IMR-90 (cell line): ENCODE results near the gene CTSF. TPM values are rescaled to one million over a fixed set of nuclear protein-coding genes. Genes with fewer than 3 reads are reported as not detected.

ENCODE experiments used
- ATAC-seq: fragments of 200-7000 bp; cut with Tn5 transposase; 2 replicates; pipeline ENCODE4 v1.9.1; 2020; ENCODE audit warnings: low read depth, mild to moderate bottlenecking, moderate library complexity
- BruUV-seq: library from RNA; stranded (reverse); fragments of 400-500 nt; replicated peaks from 2 replicates; lab custom pipeline; 2021; lab: Mats Ljungman, UMichigan
- CTCF ChIA-PET: fragments of 300-600 bp; formaldehyde crosslinking; extraction: SDS; loops from one replicate; lab custom pipeline; 2021; ENCODE audit warnings: antibody characterized with exemption; lab: Yijun Ruan, JAX
- POLR2A ChIA-PET: fragments of 300-600 bp; sonication (Branson Sonifier 250); formaldehyde crosslinking; loops from one replicate; lab custom pipeline; 2022; ENCODE audit warnings: antibody characterized with exemption; ENCODE audit not compliant: unreplicated experiment; lab: Charles Lee
- DNase-seq: peaks from one replicate; pipeline ENCODE4 v3.0.0; 2013
- H2AFZ ChIP-seq: replicated peaks from 2 replicates; pipeline ENCODE3; 2013; ENCODE audit warnings: low read length, mild to moderate bottlenecking; ENCODE audit not compliant: poor library complexity
- H2AK5ac ChIP-seq: 2 replicates; pipeline ENCODE4 v1.6.1; 2013; ENCODE audit warnings: low read depth, low read length, inconsistent platforms
- H2AK9ac ChIP-seq: replicated peaks from 2 replicates; pipeline ENCODE3; 2013; ENCODE audit warnings: mild to moderate bottlenecking, low read depth, low read length, moderate library complexity; ENCODE audit not compliant: poor library complexity
- H2BK120ac ChIP-seq: 2 replicates; pipeline ENCODE4 v1.6.1; 2013; ENCODE audit warnings: low read depth, low read length, inconsistent platforms
- H2BK15ac ChIP-seq: 3 replicates; pipeline ENCODE4 v1.6.1; 2013; ENCODE audit warnings: low read depth, low read length, inconsistent platforms
- H2BK20ac ChIP-seq: 2 replicates; pipeline ENCODE4 v1.6.1; 2013; ENCODE audit warnings: low read depth, mild to moderate bottlenecking, inconsistent platforms, low read length, moderate library complexity
- H2BK5ac ChIP-seq: 2 replicates; pipeline ENCODE4 v1.6.1; 2013; ENCODE audit warnings: mild to moderate bottlenecking, low read depth, low read length, inconsistent platforms; ENCODE audit not compliant: poor library complexity, severe bottlenecking
- H3K14ac ChIP-seq: replicated peaks from 2 replicates; pipeline ENCODE4 v1.6.1; 2013; ENCODE audit warnings: low read depth, low read length, inconsistent platforms
- H3K18ac ChIP-seq: 2 replicates; pipeline ENCODE4 v1.6.1; 2013; ENCODE audit warnings: low read depth, low read length, control low read depth
- H3K23ac ChIP-seq: 2 replicates; pipeline ENCODE4 v1.6.1; 2013; ENCODE audit warnings: low read depth, low read length, inconsistent platforms
- H3K27ac ChIP-seq: 2 replicates; pipeline ENCODE4 v1.5.1; 2013; ENCODE audit warnings: mild to moderate bottlenecking, control low read depth, low read length; ENCODE audit not compliant: insufficient read depth
- H3K27me3 ChIP-seq: 2 replicates; pipeline ENCODE4 v1.6.1; 2013; ENCODE audit warnings: low read length; ENCODE audit not compliant: control insufficient read depth, insufficient read depth
- H3K36me3 ChIP-seq: 2 replicates; pipeline ENCODE4 v1.6.1; 2013; ENCODE audit warnings: low read length, mixed read lengths; ENCODE audit not compliant: control insufficient read depth, insufficient read depth
- H3K4ac ChIP-seq: 2 replicates; pipeline ENCODE4 v1.6.1; 2013; ENCODE audit warnings: low read depth, low read length, inconsistent platforms
- H3K4me1 ChIP-seq: 2 replicates; pipeline ENCODE4 v1.6.1; 2013; ENCODE audit warnings: low read length, mixed read lengths; ENCODE audit not compliant: control insufficient read depth, insufficient read depth
- H3K4me2 ChIP-seq: 2 replicates; pipeline ENCODE4 v1.6.1; 2013; ENCODE audit warnings: low read depth, mild to moderate bottlenecking, control low read depth, low read length, moderate library complexity
- H3K4me3 ChIP-seq: 2 replicates; pipeline ENCODE4 v1.5.1; 2013; ENCODE audit warnings: low read depth, mild to moderate bottlenecking, control low read depth, low read length, moderate library complexity; ENCODE audit not compliant: insufficient read depth
- H3K56ac ChIP-seq: 2 replicates; pipeline ENCODE4 v1.6.1; 2013; ENCODE audit warnings: low read length, inconsistent platforms; ENCODE audit not compliant: insufficient read depth; ENCODE audit errors: extremely low read depth
- H3K79me1 ChIP-seq, 2 experiments: 2 replicates each; pipeline ENCODE4 v1.6.1; 2013; ENCODE audit warnings: low read length in 2 of 2, inconsistent platforms in 1 of 2, low read depth in 1 of 2
- H3K9ac ChIP-seq: 2 replicates; pipeline ENCODE4 v1.6.1; 2013; ENCODE audit warnings: low read depth, low read length, control low read depth
- H3K9me1 ChIP-seq: 2 replicates; pipeline ENCODE4 v1.6.1; 2013; ENCODE audit warnings: low read length, inconsistent platforms; ENCODE audit not compliant: insufficient read depth
- H3K9me3 ChIP-seq: 2 replicates; pipeline ENCODE4 v1.6.1; 2013; ENCODE audit warnings: low read length; ENCODE audit not compliant: control insufficient read depth, insufficient read depth
- H4K20me1 ChIP-seq: 2 replicates; pipeline ENCODE4 v1.6.1; 2013; ENCODE audit warnings: low read length, inconsistent platforms; ENCODE audit not compliant: insufficient read depth
- H4K5ac ChIP-seq: 2 replicates; pipeline ENCODE4 v1.6.1; 2013; ENCODE audit warnings: mild to moderate bottlenecking, low read depth, low read length, control low read depth
- H4K8ac ChIP-seq, 2 experiments: 2 replicates each; pipeline ENCODE4 v1.6.1; 2013; ENCODE audit warnings: low read depth in 2 of 2, low read length in 2 of 2, control low read depth in 1 of 2, inconsistent platforms in 1 of 2
- H4K91ac ChIP-seq: 2 replicates; pipeline ENCODE4 v1.6.1; 2013; ENCODE audit warnings: low read depth, low read length, inconsistent platforms; ENCODE audit not compliant: insufficient read depth
- BHLHE40 ChIP-seq: fragments of 150-350 bp; IDR thresholded peaks from 2 replicates; pipeline ENCODE4 v1.6.1; 2016; ENCODE audit warnings: mild to moderate bottlenecking, low read depth, low read length
- CEBPB ChIP-seq: IDR thresholded peaks from 2 replicates; pipeline ENCODE4 v1.6.1; 2012; ENCODE audit warnings: low read depth, low read length, improper control_type of control experiment
- CHD1 ChIP-seq: IDR thresholded peaks from 2 replicates; pipeline ENCODE4 v1.6.1; 2012; ENCODE audit warnings: low read depth, low read length, improper control_type of control experiment
- FOS ChIP-seq: fragments of 150-350 bp; IDR thresholded peaks from 2 replicates; pipeline ENCODE4 v1.6.1; 2016; ENCODE audit warnings: low read depth, low read length
- MAFK ChIP-seq: IDR thresholded peaks from 2 replicates; pipeline ENCODE4 v1.6.1; 2012; ENCODE audit warnings: low read depth, low read length, improper control_type of control experiment
- MAZ ChIP-seq: IDR thresholded peaks from 2 replicates; pipeline ENCODE4 v1.6.1; 2012; ENCODE audit warnings: low read depth, mild to moderate bottlenecking, low read length, improper control_type of control experiment, moderate library complexity, borderline replicate concordance
- MXI1 ChIP-seq: IDR thresholded peaks from 2 replicates; pipeline ENCODE4 v1.6.1; 2012; ENCODE audit warnings: low read depth, mild to moderate bottlenecking, low read length, moderate library complexity, borderline replicate concordance
- NFE2L2 ChIP-seq: fragments of 150-350 bp; IDR thresholded peaks from 2 replicates; pipeline ENCODE4 v1.6.1; 2016; ENCODE audit warnings: low read depth, mild to moderate bottlenecking, low read length
- POLR2A ChIP-seq: IDR thresholded peaks from 2 replicates; pipeline ENCODE4 v1.6.1; 2012; ENCODE audit warnings: mild to moderate bottlenecking, low read depth, low read length
- RAD21 ChIP-seq: IDR thresholded peaks from 2 replicates; pipeline ENCODE4 v1.6.1; 2012; ENCODE audit warnings: low read length, improper control_type of control experiment
- RCOR1 ChIP-seq: IDR thresholded peaks from 2 replicates; pipeline ENCODE4 v1.6.1; 2012; ENCODE audit warnings: mild to moderate bottlenecking, low read length, improper control_type of control experiment; ENCODE audit not compliant: insufficient replicate concordance
- RFX5 ChIP-seq: IDR thresholded peaks from 2 replicates; pipeline ENCODE4 v1.8.0; 2012; ENCODE audit warnings: low read depth, mild to moderate bottlenecking, low read length, moderate library complexity
- SMC3 ChIP-seq: fragments of 150-350 bp; IDR thresholded peaks from 2 replicates; pipeline ENCODE4 v1.6.1; 2016; ENCODE audit warnings: low read depth, mild to moderate bottlenecking, antibody characterized with exemption, low read length, moderate library complexity
- WGBS, 2 experiments: methylation state at CpG; one replicate each; pipeline versions ENCODE4 v1.1.5 to v1.1.7; 2013; ENCODE audit warnings: missing lambda C conversion rate in 2 of 2; ENCODE audit not compliant: insufficient read length in 1 of 2; ENCODE audit errors: extremely low coverage in 2 of 2; 5-methylcytosine and 5-hydroxymethylcytosine counted together
- dilution Hi-C: fragments of 300-500 bp; cut with HindIII; formaldehyde crosslinking; loops from one replicate; pipeline ENCODE4 v1.14.3; 2018; ENCODE audit warnings: low sequenced_read_pairs; ENCODE audit not compliant: unreplicated experiment
- in situ Hi-C: fragments of 300-500 bp; cut with MboI; formaldehyde crosslinking; loops from 3 replicates; pipeline ENCODE4 v1.14.3; 2019; ENCODE audit warnings: low sequenced_read_pairs, inconsistent platforms, mixed read lengths
- intact Hi-C: fragments of 100-400 bp; cut with micrococcal nuclease; formaldehyde crosslinking; loops from 2 replicates; pipeline ENCODE4 v1.10.0; 2022
- polyA plus RNA-seq, 3 experiments: library from polyadenylated mRNA; depleted of rRNA; stranded (reverse); fragments of >200 nt; gene quantifications; 2 replicates each; pipeline ENCODE4 v1.2.3, GENCODE V29; 2012; ENCODE audit warnings: low replicate concordance in 1 of 3
- total RNA-seq: library from RNA; depleted of rRNA; stranded (reverse); fragments of >200 nt; gene quantifications from 2 replicates; pipeline ENCODE4 v1.2.3, GENCODE V29; 2012
- TF ChIP-seq, protein P1 (sequence below): conservative IDR thresholded peaks from 2 replicates; pipeline ENCODE4 v1.5.1; 2012; ENCODE audit warnings: mild to moderate bottlenecking, low read depth, low read length, improper control_type of control experiment
- TF ChIP-seq, protein P2 (sequence below): fragments of 150-350 bp; IDR thresholded peaks from 2 replicates; pipeline ENCODE4 v1.6.1; 2017; ENCODE audit warnings: mild to moderate bottlenecking, antibody characterized with exemption, low read length, low read depth

CTSF gene
- total and polyA plus RNA-seq, 2 of the 4 experiments (the other 2 are of a cell fraction) = 4.1 to 16.0 TPM

DNA sequence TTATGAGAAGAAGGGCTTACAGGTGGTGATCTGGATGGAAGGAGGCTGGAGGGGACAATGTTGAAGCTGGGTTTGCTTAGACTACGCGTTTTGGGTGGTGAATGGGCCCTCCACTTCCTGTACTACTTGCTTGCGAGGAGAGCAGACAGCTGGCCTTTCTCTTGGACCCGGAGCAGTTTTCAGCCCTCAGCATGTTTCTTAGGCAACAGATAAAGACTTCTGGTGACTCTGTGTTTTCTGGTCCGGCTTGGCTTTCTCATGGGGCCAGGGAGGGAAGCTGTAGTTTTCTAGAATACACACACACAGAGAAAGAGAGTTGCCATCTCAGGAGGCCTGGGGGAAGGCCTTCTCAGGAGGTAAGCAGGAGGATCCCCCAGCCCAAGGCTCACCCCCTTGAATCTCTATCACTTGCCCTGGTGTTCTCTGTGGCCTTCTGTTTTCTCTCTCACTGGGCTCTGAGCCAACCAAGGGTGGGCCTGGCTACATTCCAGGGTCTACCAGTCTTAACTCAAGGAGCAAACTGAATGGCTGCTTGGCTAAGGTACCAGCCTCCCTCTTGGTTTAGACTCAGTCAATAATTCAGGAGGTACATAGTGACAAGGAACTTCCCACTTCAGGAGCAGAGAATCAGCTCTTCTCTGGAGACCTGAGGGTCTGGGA, 27.0 kb upstream of the CTSF start:
- Histone ChIP-seq H4K20me1 (0 out of 2 replicates have a peak, but pooled peaks cover 4% of the 10 kb centered on the region), H3K23ac (peak overlapping the region; percentile 38; the same call in 1 of the 2 replicates), H4K8ac (peak overlapping the region in 1 of 2 experiments; percentile 46; a peak in 2 of 4 replicates), H3K4me2 (peak overlapping the region; percentile 62), H3K9me3 (no peaks in the 10 kb centered on the region), H3K4me3 (no peak overlapping the region), H2AK9ac (no peak overlapping the region), H3K9ac (peak overlapping the region; percentile 24; the same call in 1 of the 2 replicates), H3K27me3 (no peaks in the 10 kb centered on the region), H3K36me3 (peaks cover 16% of the 10 kb centered on the region), H3K79me1 (peaks cover 28 to 44% of the 10 kb centered on the region in 2 experiments), H3K4ac (peak overlapping the region; percentile 25; the same call in 1 of the 2 replicates), H2BK5ac (peak overlapping the region; percentile 28), H2AK5ac (no peak overlapping the region; the same call in 1 of the 2 replicates), H3K18ac (peak overlapping the region; percentile 5; the same call in 1 of the 2 replicates), H3K14ac (no peak overlapping the region; the same call in 1 of the 2 replicates), H4K91ac (no peak overlapping the region), H3K56ac (no peak overlapping the region), H2BK20ac (no peak overlapping the region), H3K4me1 (peaks cover 11% of the 10 kb centered on the region), H2BK15ac (no peak overlapping the region), H2BK120ac (no peak overlapping the region), H2AFZ (no peak overlapping the region), H3K9me1 (peaks cover 24% of the 10 kb centered on the region), H4K5ac (peak overlapping the region; percentile 13; the same call in 1 of the 2 replicates), H3K27ac (peak overlapping the region; percentile 61; the same call in 1 of the 2 replicates)
- in situ Hi-C loops (no loop called here), intact Hi-C loops (no loop called here), dilution Hi-C loops (no loop called here)
- CTCF ChIA-PET = interaction anchor here (0.6 kb wide), 1 partner anchor 76 kb away, joined by 6 read pairs; no protein-coding TSS in a partner anchor
- no CpG with 5 or more reads among the region's 5 CpGs for WGBS, 2 experiments
- POLR2A ChIA-PET = interaction anchor here (0.5 kb wide), 1 partner anchor 44 kb away, joined by 17 read pairs; no protein-coding TSS in a partner anchor
- BruUV-seq = no TSS peak
- DNase-seq = peak; percentile 76
- peak; percentile 22 for ATAC-seq
- no peak for TF ChIP-seq SMC3
- no peak for TF ChIP-seq MAFK
- TF ChIP-seq FOS = no peak
- TF ChIP-seq NFE2L2 = no peak
- no peak for TF ChIP-seq BHLHE40
- TF ChIP-seq RCOR1 = no peak
- TF ChIP-seq MXI1 = no peak
- no peak for TF ChIP-seq CEBPB
- TF ChIP-seq, protein P1, sequence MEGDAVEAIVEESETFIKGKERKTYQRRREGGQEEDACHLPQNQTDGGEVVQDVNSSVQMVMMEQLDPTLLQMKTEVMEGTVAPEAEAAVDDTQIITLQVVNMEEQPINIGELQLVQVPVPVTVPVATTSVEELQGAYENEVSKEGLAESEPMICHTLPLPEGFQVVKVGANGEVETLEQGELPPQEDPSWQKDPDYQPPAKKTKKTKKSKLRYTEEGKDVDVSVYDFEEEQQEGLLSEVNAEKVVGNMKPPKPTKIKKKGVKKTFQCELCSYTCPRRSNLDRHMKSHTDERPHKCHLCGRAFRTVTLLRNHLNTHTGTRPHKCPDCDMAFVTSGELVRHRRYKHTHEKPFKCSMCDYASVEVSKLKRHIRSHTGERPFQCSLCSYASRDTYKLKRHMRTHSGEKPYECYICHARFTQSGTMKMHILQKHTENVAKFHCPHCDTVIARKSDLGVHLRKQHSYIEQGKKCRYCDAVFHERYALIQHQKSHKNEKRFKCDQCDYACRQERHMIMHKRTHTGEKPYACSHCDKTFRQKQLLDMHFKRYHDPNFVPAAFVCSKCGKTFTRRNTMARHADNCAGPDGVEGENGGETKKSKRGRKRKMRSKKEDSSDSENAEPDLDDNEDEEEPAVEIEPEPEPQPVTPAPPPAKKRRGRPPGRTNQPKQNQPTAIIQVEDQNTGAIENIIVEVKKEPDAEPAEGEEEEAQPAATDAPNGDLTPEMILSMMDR = no peak
- no peak for TF ChIP-seq CHD1
- TF ChIP-seq MAZ = no peak
- TF ChIP-seq RFX5 = no peak
- TF ChIP-seq, protein P2, sequence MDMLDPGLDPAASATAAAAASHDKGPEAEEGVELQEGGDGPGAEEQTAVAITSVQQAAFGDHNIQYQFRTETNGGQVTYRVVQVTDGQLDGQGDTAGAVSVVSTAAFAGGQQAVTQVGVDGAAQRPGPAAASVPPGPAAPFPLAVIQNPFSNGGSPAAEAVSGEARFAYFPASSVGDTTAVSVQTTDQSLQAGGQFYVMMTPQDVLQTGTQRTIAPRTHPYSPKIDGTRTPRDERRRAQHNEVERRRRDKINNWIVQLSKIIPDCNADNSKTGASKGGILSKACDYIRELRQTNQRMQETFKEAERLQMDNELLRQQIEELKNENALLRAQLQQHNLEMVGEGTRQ = no peak
- TF ChIP-seq RAD21 = no peak
- TF ChIP-seq POLR2A = no peak
